ENCODE measurements around the gene XCL2.

DNA sequence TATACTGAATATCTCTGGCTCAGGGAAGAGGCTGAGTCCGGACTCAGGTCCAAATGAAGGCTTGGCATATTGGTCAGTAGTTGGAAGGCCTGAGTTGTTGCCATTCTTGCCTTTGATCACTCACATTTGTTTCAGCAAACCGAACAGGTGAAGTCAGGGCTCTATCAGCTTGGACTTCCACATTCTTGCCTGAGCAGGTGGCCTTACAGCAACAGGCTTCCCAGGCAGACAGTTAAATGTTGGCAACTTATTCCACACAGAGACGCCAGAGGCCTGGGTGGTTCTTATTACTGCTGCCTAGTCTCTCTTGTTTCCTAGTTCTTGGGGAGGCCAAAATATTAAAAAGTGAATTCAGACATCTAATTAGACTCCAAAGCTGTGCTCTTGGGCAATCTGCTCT, 36.6 kb downstream of the XCL2 start:
- TF ChIP-seq, protein P1, sequence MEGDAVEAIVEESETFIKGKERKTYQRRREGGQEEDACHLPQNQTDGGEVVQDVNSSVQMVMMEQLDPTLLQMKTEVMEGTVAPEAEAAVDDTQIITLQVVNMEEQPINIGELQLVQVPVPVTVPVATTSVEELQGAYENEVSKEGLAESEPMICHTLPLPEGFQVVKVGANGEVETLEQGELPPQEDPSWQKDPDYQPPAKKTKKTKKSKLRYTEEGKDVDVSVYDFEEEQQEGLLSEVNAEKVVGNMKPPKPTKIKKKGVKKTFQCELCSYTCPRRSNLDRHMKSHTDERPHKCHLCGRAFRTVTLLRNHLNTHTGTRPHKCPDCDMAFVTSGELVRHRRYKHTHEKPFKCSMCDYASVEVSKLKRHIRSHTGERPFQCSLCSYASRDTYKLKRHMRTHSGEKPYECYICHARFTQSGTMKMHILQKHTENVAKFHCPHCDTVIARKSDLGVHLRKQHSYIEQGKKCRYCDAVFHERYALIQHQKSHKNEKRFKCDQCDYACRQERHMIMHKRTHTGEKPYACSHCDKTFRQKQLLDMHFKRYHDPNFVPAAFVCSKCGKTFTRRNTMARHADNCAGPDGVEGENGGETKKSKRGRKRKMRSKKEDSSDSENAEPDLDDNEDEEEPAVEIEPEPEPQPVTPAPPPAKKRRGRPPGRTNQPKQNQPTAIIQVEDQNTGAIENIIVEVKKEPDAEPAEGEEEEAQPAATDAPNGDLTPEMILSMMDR (IDR thresholded peaks at IDR 0.05; ENCODE audit: poor library complexity, severe bottlenecking) = no peak
- TF ChIP-seq MXI1 (conservative IDR thresholded peaks at IDR 0.05; ENCODE audit: poor library complexity, severe bottlenecking) = no peak
- TF ChIP-seq POLR2AphosphoS5 (IDR thresholded peaks at IDR 0.05) = no peak
- no peak for TF ChIP-seq TAF1 (IDR thresholded peaks at IDR 0.05; ENCODE audit: low read depth)

Measured in neural cell (in vitro differentiated cells).